T-helper 1 cell treated with Interleukin-12 subunit alpha and Interleukin-12 subunit beta and Interleukin-4 antibody, amounts not matched to agents 30 ng/mL and 1 ng/mL, for 36 hours (primary cell): ENCODE data around the gene LTF. TPM values are rescaled to one million over a fixed set of nuclear protein-coding genes. Genes with fewer than 3 reads are reported as not detected.
"Not testable (repeated sequence)": the region's sequence is repeated elsewhere in the genome, so short reads cannot be mapped to it uniquely, and the experiment has no call there.

ENCODE experiments used
- intact Hi-C: fragments of 100-400 bp; cut with micrococcal nuclease; formaldehyde crosslinking; loops from one replicate; pipeline ENCODE4 v1.15.1; 2024
- total RNA-seq: library from RNA; stranded (reverse); gene quantifications from 2 replicates; pipeline ENCODE4 v1.2.3, GENCODE V29; 2022

The LTF gene
- total RNA-seq, 1 donor from 2014 or later: not detected

DNA sequence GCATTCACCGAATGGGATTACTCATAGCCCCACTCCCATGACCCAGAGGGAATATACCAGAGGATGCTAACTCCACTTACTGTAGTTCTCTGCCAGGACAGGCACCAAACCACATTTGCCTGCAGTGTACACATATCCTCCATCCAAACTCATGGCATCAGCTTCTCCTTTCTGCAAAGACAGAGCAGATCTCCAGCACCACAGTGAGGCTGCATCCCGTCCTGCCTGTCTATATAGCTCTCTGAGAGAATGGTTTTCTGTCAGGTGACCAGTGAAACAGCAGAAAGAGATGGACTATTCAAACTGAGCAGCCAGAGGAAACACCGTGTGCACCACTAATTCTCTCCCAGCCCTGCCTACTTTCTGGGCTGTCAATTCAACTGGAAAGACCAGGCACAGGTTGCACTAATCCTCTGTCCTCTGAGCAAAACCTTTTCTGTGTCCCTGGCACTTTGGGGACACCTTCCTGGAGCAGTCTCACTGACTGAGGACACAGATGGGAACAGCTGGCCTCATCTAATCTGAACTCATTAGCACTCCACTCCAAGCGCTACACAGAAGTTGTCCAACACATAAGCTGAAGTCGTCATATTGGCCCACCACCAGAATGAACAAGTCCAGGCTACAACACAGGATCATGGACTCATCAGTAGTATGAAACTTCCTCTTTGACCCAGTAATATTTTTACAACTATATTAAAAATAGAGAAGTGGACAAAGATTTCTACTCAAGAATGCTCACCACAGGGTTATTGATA lies 17.3 kb downstream of the LTF start:
- intact Hi-C loops: no loop called here

DNA sequence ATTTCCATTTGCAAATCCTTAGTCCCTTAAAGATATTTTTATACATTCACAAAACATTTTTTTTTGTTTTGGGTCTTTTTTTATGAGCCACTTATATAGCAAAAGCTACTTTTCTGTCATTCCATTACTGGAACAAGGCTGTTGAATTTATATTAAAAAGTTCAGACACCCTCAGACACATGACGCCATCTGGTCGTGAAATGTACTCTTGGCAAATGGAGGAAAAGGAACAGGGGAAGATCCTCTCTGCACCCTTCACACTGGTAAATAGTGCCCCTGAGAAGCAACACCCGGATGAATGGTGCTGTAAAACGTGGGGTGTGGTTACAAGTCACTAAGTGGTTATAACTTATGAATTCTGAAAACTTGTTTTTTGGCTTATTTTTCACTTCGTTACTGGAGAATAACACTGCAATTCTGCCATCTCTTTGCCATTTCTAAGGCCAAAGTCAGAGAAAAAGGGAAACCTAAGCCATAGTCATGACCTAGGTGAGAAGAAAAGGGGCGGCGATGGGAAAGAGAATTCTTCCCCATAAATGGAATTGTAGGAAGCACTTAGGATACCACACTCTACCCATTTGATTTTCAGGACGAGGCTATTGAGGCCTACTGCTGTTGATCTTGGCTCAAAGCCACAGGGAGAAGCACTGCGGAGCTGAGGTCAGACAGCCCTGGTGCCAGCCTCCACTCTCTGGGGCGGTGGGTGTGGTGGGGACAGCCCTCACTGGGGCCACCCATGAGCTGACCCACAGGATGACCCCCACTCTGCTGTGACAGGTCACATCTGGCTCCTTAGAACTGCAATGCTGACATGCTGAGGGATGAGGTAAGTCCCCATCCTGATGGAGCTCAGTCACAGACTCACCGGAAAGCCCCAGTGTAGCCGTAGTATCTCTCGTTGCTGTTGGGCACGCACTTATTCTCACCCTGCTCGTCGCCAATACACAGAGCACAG lies 21.9 kb downstream of the LTF start:
- intact Hi-C loops: loop anchor here (1.0 to 5.0 kb wide), 5 partner anchors 36 to 505 kb away; partner anchors contain the start of genes CCR5AS and CCRL2

DNA sequence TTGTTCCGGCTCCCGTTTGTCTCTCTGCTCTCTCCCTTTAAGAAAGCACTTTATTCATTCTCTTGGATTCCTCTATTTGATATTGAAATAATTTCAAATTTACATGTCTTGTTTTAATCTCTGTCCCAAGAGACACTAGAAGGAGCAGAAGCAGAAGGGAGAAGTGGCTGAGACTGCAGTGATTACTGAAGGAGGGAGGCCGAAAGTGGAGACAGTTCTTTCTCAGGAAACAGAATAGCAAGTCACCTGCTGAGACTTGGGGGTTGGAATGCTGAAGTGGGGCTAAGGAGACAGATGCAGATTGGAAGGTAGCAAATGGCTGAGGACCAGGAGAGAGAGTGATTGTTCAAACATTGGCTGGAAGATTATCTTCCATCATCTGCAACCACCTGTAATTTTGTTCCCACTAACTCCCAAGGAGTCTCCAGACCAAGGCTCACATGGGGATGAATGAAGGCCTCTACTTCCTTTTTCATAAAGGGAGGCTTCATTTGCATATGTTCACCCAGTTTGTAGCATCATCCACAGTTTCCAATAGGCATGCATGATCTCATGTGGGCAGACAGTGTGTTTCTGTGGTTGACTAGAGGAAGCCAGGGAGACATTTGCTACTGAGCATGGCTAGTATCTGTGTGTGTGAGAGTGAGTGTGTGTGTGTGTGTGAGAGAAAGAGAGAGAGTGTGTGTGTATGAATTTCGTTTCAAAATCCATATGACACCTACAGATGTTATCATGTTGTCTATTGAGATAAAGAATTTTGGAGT lies 24.0 kb downstream of the LTF start:
- intact Hi-C loops: loop anchor here (1.0 to 5.0 kb wide), 5 partner anchors 59 to 448 kb away; partner anchors contain the start of genes CCR1 and CCR5

DNA sequence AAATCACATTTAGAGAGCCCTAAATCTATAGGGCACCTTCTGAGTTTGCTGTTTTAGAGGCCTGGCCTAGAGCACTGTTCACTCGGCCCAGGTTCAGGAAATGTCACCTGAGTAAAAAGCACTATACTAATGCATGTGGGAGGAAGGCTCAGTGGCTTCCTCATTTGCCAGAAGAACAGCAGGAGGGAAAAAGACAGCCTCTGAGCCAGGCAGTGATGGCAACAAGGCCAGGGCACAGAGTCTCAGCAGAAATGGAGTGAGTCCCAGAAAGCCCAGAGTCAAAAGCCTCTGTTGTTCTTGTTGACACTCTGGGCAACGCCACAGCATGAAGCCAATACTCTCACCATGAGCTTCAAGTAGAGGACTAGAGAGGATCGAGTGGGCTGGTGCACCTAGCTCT lies 25.9 kb downstream of the LTF start:
- intact Hi-C loops: no loop called here

DNA sequence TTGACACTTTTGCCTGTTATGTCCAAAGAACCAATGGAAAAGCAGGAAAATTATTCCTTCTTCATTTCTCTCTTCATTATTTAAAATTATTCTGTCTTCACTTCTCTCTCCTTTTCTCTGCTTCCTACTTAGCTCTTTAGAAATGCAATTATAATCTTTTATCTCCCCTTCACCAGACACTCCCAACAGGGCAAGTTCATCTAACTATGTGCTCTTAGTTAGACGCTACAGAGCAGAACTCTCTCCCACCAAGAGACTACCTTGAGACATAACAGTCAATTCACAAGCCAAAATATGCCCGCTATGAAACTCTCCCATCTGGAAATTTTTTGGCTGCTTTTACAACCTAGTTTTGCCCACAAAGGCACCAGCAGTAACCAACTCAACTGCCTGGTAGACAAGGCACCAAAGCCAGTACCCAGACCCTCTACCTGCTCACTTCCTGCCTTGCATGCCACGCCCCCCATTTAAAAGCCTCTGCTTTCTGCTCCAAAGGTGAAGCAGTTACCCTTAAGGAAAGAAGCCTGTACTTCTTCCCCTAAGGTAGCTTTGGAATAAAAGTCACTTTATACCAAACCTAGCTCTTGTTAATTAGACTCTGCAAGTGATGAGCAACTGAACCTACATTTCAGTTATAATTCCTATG lies 29.5 kb downstream of the LTF start:
- intact Hi-C loops: no loop called here

DNA sequence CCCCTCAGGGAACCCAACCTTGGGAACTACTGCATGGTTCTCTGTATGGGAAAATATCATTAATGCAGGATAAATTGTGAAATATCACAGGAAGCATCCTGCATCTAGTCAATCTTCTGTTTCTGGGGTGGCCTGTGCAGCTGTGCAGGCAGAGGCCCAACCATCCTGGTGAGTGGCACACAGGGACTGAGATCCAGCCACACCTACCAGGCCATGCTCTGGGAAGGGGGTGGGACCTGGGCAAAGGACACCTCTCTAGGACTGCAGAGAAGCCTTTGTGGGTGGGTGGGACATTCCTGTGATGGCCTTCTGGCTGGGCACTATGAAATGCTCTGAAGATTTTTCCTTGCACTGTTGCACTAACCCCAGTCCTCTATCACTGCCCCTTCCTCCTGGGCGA lies 30.9 kb downstream of the LTF start:
- intact Hi-C loops: no loop called here

DNA sequence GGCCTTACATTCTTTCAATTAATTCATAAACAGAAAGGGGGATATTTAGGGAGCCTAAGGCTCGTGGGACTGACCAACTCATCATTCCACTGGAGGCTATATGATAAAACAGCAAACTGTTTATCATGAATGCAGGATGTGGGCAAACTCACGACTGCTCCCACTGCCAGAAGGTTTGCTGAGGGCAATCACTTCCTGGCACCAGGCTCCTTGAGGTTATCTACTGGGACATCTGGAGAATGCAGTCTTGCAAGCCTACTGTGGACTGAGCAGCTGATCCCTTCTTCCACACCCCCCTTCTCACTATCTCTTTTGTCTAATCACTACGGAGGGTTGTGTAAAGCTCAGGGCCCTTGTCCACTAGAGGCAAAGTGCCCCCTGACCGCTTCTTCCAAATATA lies 31.6 kb downstream of the LTF start:
- intact Hi-C loops: not testable (repeated sequence)

DNA sequence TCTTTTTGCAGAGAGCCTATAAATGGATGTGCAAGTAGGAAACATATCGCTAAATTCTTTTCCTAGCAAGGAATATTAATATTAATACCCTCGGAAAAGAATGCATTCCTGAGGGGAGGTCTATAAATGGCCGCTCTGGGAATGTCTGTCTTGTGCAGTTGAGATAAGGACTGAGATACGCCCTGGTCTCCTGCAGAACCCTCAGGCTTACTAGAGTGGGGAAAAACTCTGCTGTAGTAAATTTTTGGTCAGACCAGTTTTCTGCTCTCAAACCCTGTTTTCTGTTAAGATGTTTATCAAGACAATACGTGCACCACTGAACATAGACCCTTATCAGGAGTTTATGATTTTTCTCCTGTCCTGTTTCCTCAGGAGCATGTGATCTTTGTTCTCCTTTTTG lies 32.8 kb downstream of the LTF start:
- intact Hi-C loops: not testable (repeated sequence)

DNA sequence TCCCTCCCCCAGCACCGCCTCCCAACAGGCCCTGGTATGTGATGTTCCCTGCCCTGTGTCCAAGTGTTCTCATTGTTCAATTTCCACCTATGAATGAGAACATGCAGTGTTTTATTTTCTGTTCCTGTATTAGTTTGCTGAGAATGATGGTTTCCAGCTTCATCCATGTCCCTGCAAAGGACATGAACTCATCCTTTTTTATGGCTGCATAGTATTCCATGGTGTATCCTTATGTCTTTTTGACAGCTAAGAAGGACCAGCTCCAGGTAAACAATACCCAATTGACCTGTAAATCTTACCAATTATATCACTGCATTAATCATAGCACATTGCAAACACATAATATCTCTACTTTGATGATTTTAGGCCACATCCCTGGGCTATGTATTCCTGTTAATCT lies 33.8 kb downstream of the LTF start:
- intact Hi-C loops: not testable (repeated sequence)

DNA sequence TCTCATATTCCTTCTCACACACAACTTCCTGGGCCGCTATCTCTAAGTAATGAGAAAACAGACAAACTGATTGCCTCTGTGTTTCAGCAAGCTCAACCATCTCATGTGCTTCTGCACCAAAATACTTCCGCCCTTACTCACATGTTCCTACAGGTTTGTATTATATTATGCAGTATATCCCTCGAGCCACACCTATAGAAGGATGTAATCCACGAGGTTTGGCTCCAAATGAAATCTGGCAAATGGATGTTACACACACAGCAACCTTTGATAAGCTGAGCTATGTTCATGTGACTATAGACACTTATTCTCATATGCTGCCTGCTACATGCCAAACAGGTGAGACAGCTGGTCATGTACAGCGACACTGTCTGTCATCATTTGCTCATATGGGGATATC lies 35.0 kb downstream of the LTF start:
- intact Hi-C loops: no loop called here

DNA sequence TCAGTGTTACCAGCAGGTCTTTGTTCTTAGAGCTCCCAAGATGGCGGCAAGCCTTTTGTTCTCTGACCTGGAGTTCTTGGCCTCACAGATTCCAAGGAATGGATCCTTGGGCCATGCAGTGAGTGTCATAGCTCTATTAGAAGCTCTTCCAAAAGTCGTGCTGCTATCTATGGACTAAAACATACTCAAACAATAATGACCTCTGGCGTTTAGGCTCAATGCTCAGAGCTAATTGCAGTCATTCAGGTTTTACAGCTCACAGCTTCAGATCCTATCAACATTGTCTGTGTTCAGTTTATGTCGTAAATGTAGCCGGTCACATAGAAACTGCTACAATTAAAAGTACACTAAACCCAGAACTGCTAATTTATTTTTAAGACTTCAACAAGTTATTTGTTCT lies 35.5 kb downstream of the LTF start:
- intact Hi-C loops: no loop called here

DNA sequence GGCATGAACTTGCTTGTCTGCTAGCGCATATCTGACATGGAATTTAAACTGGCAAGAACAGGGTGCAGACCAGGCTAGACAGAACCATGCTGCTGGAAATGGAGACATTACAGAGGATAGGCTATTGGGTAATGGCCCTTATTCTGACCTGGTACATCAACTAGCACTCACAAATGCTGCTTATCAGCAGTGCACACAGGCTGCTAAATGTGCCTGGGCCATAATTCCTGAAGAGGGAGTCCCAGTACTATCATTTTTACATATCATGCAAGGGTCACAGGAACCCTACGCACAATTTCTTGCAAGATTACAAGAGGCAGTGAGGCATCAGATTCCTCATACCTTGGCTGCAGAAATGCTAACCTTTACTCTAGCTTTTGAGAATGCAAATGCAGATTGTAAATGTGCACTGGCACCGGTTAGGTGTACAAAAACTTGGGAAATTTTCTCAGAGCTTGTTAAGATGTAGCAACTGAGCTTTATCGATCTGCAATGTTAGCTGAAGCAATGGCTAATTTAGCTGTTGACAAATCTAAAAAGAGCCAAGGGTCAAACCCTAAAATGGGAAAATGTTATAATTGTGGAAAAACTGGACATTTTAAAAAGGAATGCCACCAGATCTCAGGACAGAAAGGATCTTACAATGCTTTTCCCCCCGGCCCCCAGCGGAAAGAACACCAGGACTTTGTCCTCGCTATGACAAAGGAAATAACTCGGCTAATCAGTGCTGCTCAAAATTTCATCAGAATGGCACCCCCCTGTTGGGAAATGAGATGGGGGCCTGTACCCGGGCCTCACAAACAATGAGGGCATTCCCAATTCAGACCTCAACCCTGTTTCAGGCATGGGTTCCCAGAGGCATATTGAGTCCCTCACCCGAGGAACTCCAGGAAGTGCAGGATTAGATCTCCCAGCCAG lies 36.5 kb downstream of the LTF start:
- intact Hi-C loops: no loop called here

DNA sequence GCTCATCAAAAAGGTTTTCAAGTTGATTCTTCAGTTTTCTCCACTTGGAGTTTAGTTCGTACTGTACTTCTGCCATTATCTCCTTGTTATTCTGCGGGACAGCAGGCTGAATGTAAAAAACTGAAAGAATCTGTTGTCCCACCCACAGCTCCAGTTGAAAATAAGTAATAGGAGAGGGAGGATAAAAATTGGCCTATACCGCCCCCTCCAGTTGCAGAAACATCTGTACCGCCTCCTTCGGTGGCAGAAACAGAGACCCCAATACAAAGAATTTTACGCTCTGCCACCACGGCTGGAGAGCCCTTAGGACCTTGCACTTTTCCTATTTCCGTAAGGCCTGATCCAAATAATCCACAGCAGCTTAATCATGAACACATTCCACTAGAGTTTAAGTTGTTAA lies 37.3 kb downstream of the LTF start:
- intact Hi-C loops: not testable (repeated sequence)

DNA sequence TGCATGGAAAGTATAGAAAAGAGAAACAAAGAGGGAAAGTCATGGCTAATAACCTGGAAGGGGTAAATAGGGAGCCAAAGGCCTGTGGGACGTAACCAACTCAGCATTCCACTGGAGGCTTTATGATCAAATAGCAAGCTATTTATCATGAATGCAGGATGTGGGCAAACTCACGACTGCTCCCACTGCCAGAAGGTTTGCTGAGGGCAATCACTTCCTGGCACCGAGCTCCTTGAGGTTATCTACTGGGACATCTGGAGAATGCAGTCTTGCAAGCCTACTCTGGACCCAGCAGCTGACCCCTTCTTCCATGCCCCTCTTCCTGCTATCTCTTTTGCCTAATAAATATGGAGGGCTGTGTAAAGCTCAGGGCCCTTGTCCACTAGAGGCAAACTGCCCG lies 38.2 kb downstream of the LTF start:
- intact Hi-C loops: not testable (repeated sequence)

DNA sequence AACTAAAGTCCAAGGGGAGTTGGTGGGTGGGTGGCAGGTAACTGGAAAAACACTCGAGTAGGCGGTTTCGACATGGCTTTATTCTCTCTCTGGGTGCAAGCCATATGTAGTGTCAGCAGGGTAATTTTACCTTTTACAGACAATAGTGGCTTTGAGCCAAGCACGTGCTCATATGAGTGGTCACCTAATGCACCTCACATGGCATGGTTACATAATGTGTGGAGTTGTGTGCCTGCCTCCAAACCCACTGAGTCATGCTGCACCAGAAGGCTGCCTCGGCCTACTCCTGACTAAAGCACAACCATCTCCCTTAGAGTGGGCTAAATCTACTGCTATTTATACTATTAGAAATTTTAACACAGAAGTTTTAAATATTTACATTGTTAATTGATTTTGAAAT lies 41.1 kb downstream of the LTF start:
- intact Hi-C loops: no loop called here

DNA sequence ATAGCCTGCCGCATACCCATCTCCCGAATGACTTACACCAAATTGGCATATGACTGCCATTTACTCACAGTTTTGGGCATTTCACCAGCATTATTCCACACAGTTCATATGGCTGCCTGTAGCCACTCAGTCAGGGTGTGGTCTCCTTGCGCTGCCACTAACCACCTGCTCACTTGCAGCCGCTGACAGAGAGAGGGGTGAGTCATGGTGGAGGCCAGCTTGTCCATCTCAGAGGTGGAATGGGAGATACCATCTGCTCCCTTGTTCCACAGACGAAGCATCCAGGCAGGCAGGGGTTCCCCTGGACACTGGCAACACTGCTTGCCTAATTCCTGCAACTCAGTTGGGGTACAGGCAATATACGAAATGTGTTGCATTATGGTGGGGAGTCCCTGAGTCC lies 42.1 kb downstream of the LTF start:
- intact Hi-C loops: no loop called here

DNA sequence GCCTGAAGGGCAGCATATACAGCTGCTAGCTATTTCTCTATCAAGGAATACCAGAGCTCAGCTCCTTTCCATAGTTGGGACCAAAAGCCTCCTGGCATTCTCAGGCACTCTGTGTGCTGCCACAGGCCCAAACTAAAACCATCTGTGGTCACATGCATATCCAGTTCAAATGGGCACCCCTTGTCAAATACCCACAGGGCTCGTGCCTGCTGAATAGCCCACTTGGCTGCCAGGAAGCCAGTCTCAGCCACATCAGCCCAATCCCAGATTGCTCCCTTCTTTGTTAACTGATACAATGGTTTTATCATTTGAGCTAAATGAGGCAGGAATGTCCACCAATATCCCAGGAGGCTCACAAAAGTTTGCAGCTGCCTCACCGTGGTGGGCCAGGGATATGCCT lies 43.8 kb downstream of the LTF start:
- intact Hi-C loops: no loop called here

DNA sequence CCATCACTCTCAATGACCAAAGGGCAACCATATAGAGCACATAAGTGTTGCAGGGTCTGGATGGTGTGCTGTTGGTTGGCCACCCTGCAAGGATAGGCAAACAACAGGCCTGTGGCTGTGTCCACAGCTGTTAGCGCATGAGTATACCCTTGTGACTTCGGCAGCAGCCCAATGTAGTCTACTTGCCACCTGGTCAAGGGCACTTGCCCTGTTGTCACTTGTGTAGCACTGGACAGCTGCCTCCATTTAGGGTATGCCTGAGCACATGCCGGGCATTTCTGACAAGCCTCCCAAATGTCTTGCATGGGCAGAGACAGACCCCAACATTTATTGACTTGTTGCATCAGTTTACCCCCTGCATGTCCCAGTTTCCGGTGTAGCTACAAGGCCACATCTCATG lies 44.9 kb downstream of the LTF start:
- intact Hi-C loops: no loop called here

DNA sequence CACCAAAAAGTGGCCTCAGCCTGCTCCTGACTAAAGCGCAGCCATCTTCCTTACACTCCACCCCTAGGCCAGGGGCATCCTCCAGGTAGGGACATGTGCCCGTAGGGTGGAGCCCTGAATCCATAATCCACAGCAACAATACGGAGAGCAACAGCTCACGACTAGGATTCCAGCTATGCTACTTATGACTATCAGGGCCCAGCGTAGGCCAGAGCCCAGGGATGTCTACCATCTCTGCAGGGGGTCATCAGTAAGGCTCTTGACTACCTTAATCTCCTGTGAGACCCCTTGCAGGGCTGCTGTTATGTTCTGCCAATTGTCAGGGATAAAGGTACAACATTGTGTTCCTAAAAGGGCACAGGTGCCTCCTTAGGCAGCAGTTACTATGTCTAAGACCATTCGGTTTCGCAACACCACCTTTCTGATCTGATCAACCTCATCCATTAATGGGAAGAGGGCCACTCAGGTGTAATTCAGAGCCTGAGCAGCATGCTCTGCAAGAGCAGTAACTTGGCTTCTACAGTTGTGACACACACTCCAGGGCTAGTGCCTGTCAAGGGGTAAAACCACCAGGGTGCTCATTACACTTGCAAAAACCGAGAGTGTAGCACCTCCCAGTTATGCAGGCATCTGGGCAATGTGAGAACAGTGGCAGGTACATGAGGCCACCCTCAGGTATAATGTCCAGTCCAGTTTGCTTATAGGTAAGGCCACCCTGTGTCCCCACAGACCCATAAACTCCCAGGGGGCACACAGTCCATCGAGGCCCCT lies 46.7 kb downstream of the LTF start:
- intact Hi-C loops: no loop called here
